Bone marrow (tissue), 2 donors: Measurements from ENCODE around the gene BMF.
"Not testable (repeated sequence)": the region's sequence is repeated elsewhere in the genome, so short reads cannot be mapped to it uniquely, and the experiment has no call there.

Source experiments
- DNase-seq, 2 donors: peaks; one replicate each; lab custom pipeline; 2025; lab: John Stamatoyannopoulos, UW

BMF gene, protein sequence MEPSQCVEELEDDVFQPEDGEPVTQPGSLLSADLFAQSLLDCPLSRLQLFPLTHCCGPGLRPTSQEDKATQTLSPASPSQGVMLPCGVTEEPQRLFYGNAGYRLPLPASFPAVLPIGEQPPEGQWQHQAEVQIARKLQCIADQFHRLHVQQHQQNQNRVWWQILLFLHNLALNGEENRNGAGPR

GRCh38 chr15:40108855-40109735 is at the start of gene BMF:
Gene BMF (minus strand): TSS chr15:40108879. CDS start chr15:40106086, 2,793 bp downstream.
- peak; percentile 92 to 95 for DNase-seq

- DNase-seq, result no peak
Observed at GRCh38 chr15:40157778-40158447, 49.2 kb upstream of the BMF start.

DNA sequence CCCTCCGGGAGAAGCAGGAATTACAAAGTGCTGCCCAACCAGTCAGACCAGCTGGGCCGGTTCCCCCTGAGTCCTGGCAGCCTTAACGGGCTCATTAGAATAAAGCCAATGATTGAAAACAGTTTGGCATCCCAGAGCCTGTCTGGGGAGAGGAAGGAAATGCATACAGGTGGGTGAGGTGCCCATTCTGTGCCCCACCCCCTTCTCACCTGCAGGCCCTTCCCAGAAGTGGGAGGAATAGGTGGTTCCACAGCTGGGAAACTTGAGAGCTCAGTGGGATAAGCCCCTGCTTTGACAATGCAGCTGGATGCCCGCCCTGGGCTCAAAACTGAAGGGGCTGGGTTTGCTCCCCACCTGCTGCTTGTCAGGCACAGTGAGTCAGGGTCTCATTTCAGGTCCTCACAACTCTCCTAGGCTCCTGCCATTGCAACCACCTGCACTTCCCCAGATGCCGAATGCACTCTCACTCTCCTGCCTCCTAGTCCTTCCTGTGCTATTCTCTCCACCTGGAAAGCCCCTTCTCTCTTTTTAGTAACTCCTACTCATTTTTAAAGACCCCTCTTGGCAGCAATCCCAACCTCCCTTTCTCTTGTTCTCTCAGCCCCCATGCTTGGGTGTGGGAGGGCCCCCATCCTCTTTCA is 46.7 kb upstream of the BMF start:
- DNase-seq, result no peak

- not testable (repeated sequence) for DNase-seq
Observed at GRCh38 chr15:40154821-40155220, 46.1 kb upstream of the BMF start.

GRCh38 chr15:40151991-40152390 is 43.3 kb upstream of the BMF start:
- DNase-seq, result no peak

DNA sequence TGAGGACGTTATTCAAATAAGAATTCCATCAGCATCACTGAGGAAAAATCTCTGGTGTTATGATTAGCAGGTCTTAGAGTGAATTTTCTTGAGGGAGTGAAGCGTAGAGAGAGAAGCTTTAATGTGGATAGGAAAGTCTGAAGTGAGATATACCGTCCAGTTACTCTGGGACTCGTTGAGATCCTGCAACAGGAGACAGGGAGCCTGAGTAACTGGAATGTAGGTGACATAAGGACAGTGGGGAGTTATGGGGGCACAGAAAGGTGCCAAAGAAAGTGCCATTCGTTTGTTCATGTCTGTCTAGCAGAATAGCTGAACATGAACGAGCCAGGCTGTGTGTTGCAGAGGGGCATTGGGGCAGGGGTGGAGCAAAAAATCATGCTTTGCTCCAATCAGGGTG is 42.8 kb upstream of the BMF start:
- no peak for DNase-seq

GRCh38 chr15:40150163-40150925 is 41.7 kb upstream of the BMF start:
- DNase-seq, result peak; percentile 15 to 75

GRCh38 chr15:40149339-40149738 is 40.7 kb upstream of the BMF start:
- DNase-seq, result no peak

GRCh38 chr15:40146037-40146436 is 37.4 kb upstream of the BMF start:
- DNase-seq, result no peak

- DNase-seq, result no peak
Observed at GRCh38 chr15:40142428-40142827, 33.7 kb upstream of the BMF start.

DNA sequence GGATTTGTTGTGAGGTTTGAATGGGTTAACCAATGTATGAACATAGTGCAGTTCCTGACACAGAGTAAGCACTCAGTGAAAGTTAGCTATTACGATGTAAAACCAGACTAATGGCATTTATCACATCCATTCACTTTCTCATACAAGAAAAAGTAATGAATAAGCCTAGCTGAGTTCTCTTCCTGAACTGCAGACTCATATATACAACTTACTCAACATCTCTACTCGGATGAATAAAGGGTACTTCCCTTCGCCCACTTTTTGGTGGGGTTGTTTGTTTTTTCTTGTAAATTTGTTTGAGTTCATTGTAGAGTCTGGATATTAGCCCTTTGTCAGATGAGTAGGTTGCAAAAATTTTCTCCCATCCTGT is 29.5 kb upstream of the BMF start:
- not testable (repeated sequence) for DNase-seq

- no peak for DNase-seq
Observed at GRCh38 chr15:40137303-40138200, 28.9 kb upstream of the BMF start.

- no peak for DNase-seq
Observed at GRCh38 chr15:40136470-40137302, 28.0 kb upstream of the BMF start.

- not testable (repeated sequence) for DNase-seq
Observed at GRCh38 chr15:40135846-40136450, 27.3 kb upstream of the BMF start.

DNA sequence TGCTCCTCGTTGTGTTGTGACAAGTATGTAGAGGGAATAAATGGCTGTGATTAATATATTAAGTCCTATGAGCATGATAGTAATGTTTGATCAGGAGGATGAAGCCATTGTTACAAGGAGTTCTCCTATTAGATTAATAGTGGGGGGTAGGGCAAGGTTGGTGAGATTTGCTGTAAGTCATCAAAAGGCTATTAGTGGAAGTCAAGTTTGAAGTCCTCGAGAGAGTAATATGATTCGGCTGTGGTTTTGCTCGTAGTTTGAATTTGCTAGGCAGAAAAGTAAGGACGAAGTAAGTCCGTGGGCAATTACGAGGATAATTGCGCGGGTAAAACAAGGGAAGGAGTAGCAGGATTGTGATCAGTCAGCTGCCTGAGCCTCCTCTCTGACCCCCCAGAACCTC is 26.2 kb upstream of the BMF start:
- DNase-seq, result no peak

DNA sequence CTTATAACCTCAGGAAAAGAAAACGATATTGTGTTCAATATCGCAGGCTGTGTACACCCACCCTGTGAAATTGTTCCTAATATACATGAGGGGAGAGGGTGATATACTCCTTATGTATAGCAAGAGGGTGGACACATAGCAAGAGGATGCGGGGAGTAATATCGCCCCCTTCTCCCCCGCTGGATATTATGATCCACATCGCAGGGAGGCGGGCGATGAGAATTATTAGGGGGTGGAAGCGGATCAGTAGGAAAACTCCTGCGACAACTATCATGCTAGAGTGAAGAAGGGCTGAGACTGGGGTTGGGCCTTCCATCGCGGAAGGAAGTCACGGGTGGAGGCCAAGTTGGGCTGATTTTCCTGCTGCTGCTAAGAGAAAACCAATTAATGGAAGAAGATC is 24.9 kb upstream of the BMF start:
- no peak for DNase-seq

GRCh38 chr15:40130799-40131502 is 22.3 kb upstream of the BMF start:
- no peak for DNase-seq

GRCh38 chr15:40130118-40130517 is 21.4 kb upstream of the BMF start:
- DNase-seq, result no peak
